Stomach (tissue), 4 donors: Measurements from ENCODE around the gene C6orf15.

Source experiments
- EP300 ChIP-seq: sonication (generic); formaldehyde crosslinking; IDR thresholded peaks from one replicate; pipeline ENCODE4 v1.6.1; 2017; ENCODE audit warnings: antibody characterized with exemption
- POLR2A ChIP-seq, 4 donors: fragments of 450-650 bp; IDR thresholded peaks; one replicate each; pipeline ENCODE4 v1.6.1; 2016; ENCODE audit warnings: antibody characterized with exemption in 4 of 4, control low read depth in 2 of 4, mild to moderate bottlenecking in 1 of 4, moderate library complexity in 1 of 4
- POLR2AphosphoS5 ChIP-seq, 3 donors: sonication (generic); formaldehyde crosslinking; IDR thresholded peaks; one replicate each; pipeline ENCODE4 v1.6.1; 2016; ENCODE audit warnings: antibody characterized with exemption in 3 of 3
- TF ChIP-seq, protein P1 (sequence below), 7 experiments: fragments of 450-650 bp in 4 of 7; fragments of 200-600 bp in 3 of 7; sonication (generic) in 3 of 7; IDR thresholded peaks; one replicate each; pipeline ENCODE4 v1.5.1; 2016 to 2019; ENCODE audit warnings: antibody characterized with exemption in 7 of 7, control low read depth in 2 of 7, mild to moderate bottlenecking in 1 of 7

DNA sequence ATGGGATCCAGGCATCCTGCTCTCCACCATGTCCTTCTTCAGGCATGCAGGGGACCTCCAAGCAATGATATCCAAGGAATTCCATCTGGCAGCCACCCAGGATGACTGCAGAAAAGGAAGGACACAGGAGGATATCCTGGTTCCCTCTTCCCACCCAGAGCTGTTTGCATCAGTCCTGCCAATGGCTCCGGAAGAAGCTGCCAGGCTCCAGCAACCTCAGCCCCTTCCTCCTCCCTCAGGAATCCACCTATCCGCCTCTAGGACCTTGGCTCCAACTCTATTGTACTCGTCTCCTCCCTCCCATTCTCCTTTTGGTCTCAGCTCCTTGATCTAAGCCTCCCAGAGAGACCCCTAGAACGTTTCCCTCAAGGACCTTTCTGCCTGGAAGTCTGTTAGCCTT, 27.2 kb upstream of the C6orf15 start:
- TF ChIP-seq POLR2AphosphoS5 (IDR thresholded peaks at IDR 0.05) = no peak
- TF ChIP-seq, protein P1, sequence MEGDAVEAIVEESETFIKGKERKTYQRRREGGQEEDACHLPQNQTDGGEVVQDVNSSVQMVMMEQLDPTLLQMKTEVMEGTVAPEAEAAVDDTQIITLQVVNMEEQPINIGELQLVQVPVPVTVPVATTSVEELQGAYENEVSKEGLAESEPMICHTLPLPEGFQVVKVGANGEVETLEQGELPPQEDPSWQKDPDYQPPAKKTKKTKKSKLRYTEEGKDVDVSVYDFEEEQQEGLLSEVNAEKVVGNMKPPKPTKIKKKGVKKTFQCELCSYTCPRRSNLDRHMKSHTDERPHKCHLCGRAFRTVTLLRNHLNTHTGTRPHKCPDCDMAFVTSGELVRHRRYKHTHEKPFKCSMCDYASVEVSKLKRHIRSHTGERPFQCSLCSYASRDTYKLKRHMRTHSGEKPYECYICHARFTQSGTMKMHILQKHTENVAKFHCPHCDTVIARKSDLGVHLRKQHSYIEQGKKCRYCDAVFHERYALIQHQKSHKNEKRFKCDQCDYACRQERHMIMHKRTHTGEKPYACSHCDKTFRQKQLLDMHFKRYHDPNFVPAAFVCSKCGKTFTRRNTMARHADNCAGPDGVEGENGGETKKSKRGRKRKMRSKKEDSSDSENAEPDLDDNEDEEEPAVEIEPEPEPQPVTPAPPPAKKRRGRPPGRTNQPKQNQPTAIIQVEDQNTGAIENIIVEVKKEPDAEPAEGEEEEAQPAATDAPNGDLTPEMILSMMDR (IDR thresholded peaks at IDR 0.05) = no peak
- TF ChIP-seq POLR2A (IDR thresholded peaks at IDR 0.05) = no peak
- no peak for TF ChIP-seq EP300
